ENCODE results near the gene MIF. TPM values are rescaled to one million over a fixed set of nuclear protein-coding genes. Genes with fewer than 3 reads are reported as not detected.

MIF gene
- total RNA-seq (100 to 1,000 TPM; 182 to 334 (median 289) TPM), total RNA-seq (6.5 to 29.4 (median 9.1) reads per million in 29 experiments)
- 136 TPM for total RNA-seq (2013)

- ATAC-seq (replicated peaks in 1 of 4), result peak; percentile 86 to 92 (median 90)
- H3K36me3 ChIP-seq (ENCODE audit: control insufficient read depth in 2 of 2, extremely low read depth in 1 of 2, insufficient read depth in 1 of 2, low read length in 1 of 2), result peaks cover 3 to 28% of the 10 kb centered on the region in 2 donors
- H3K4me3 ChIP-seq (ENCODE audit: control insufficient read depth in 1 of 2, extremely low read depth in 1 of 2, low read length in 1 of 2), result peak within 1 kb of the TSS; percentile 77 to 92
- H3K9me3 ChIP-seq, result no peaks in the 10 kb centered on the region
- peak within 1 kb of the TSS; percentile 91 to 92 (median 92) for H3K4me3 Mint-ChIP-seq
- no peaks in the 10 kb centered on the region for H3K9me3 Mint-ChIP-seq
- no peaks in the 10 kb centered on the region for H3K27me3 ChIP-seq (replicated peaks in 1 of 2; ENCODE audit: control insufficient read depth in 2 of 2, extremely low read depth in 1 of 2, insufficient read depth in 2 of 2, low read length in 1 of 2)
- peak within 1 kb of the TSS; percentile 95 for H3K27ac ChIP-seq (ENCODE audit: low read length)
- peaks cover 12% of the 10 kb centered on the region for H3K36me3 Mint-ChIP-seq
- CTCF ChIA-PET, result interaction anchor here in 1 of 2 donors (0.6 to 2.1 kb wide), 5 partner anchors 14 to 119 kb away, joined by 3 to 15 read pairs (median 5); partner anchors contain the start of gene SLC2A11
- POLR2A ChIA-PET, result interaction anchor here (0.6 to 1.9 kb wide), 4 partner anchors 20 to 245 kb away, joined by 3 to 12 read pairs (median 3); partner anchors contain the start of gene SLC2A11 (in 1 of the 2)
- peak within 1 kb of the TSS; percentile 95 to 97 for H3K27ac Mint-ChIP-seq
- H3K4me1 Mint-ChIP-seq, result peaks cover 20 to 33% (median 25%) of the 10 kb centered on the region in 3 donors
- DNase-seq, result peak; percentile 82 to 98 (median 90)
- no peaks in the 10 kb centered on the region for H3K27me3 Mint-ChIP-seq
- under 1% methylated on average over 60 of the region's 72 CpGs for WGBS (ENCODE audit: insufficient coverage)
- peaks cover 4 to 32% of the 10 kb centered on the region in 2 experiments for H3K4me1 ChIP-seq (ENCODE audit: control insufficient read depth in 1 of 2, extremely low read depth in 1 of 2, insufficient read depth in 2 of 2, low read length in 2 of 2)
Measured at GRCh38 chr22:23893945-23894709, at the start of gene MIF. MIF (plus strand) TSS chr22:23894383; CDS start chr22:23894475, 92 bp downstream.

- H3K4me1 ChIP-seq (ENCODE audit: control insufficient read depth in 1 of 2, extremely low read depth in 1 of 2, insufficient read depth in 2 of 2, low read length in 2 of 2), result peaks cover 0 to 12% of the 10 kb centered on the region in 2 experiments
- Mint-ChIP-seq H3K4me1 (peaks cover 0 to 4% (median 1%) of the 10 kb centered on the region in 3 donors), H3K4me3 (no peak overlapping the region), H3K36me3 (no peaks in the 10 kb centered on the region), H3K27ac (no peak overlapping the region), H3K27me3 (no peaks in the 10 kb centered on the region), H3K9me3 (no peaks in the 10 kb centered on the region)
- no peaks in the 10 kb centered on the region for H3K36me3 ChIP-seq (ENCODE audit: control insufficient read depth in 2 of 2, extremely low read depth in 1 of 2, insufficient read depth in 1 of 2, low read length in 1 of 2)
- WGBS (ENCODE audit: insufficient coverage), result 89% methylated on average over 7 of the region's 8 CpGs
- DNase-seq, result no peak
- POLR2A ChIA-PET, result no interaction called here
- H3K27me3 ChIP-seq (replicated peaks in 1 of 2; ENCODE audit: control insufficient read depth in 2 of 2, extremely low read depth in 1 of 2, insufficient read depth in 2 of 2, low read length in 1 of 2), result peaks cover 0 to 14% of the 10 kb centered on the region in 2 experiments
- CTCF ChIA-PET, result interaction anchor here in 1 of 2 donors (1.3 kb wide), 1 partner anchor 12 kb away, joined by 5 read pairs; the partner anchor contains the start of gene SLC2A11
- no peak overlapping the region for H3K4me3 ChIP-seq (ENCODE audit: control insufficient read depth in 1 of 2, extremely low read depth in 1 of 2, low read length in 1 of 2)
- ATAC-seq (replicated peaks in 1 of 4), result no peak
- H3K27ac ChIP-seq (ENCODE audit: low read length), result no peak overlapping the region
- H3K9me3 ChIP-seq, result no peaks in the 10 kb centered on the region
Measured at GRCh38 chr22:23844739-23845202, 49.4 kb upstream of the MIF start.

- H3K9me3 Mint-ChIP-seq, result no peaks in the 10 kb centered on the region
- H3K4me1 Mint-ChIP-seq, result peaks cover 0 to 5% (median 3%) of the 10 kb centered on the region in 3 donors
- peaks cover 0 to 13% of the 10 kb centered on the region in 2 experiments for H3K4me1 ChIP-seq (ENCODE audit: control insufficient read depth in 1 of 2, extremely low read depth in 1 of 2, insufficient read depth in 2 of 2, low read length in 2 of 2)
- no peaks in the 10 kb centered on the region for H3K36me3 Mint-ChIP-seq
- H3K4me3 Mint-ChIP-seq, result no peak overlapping the region
- no peak overlapping the region for H3K27ac ChIP-seq (ENCODE audit: low read length)
- no peaks in the 10 kb centered on the region for H3K36me3 ChIP-seq (ENCODE audit: control insufficient read depth in 2 of 2, extremely low read depth in 1 of 2, insufficient read depth in 1 of 2, low read length in 1 of 2)
- CTCF ChIA-PET, result interaction anchor here (0.6 to 1.2 kb wide), 3 partner anchors 12 to 260 kb away, joined by 3 read pairs; partner anchors contain the start of gene SLC2A11 (in 1 of the 2)
- no peaks in the 10 kb centered on the region for H3K27me3 Mint-ChIP-seq
- 84% methylated on average over 6 of the region's 9 CpGs for WGBS (ENCODE audit: insufficient coverage)
- H3K9me3 ChIP-seq, result no peaks in the 10 kb centered on the region
- H3K4me3 ChIP-seq (ENCODE audit: control insufficient read depth in 1 of 2, extremely low read depth in 1 of 2, low read length in 1 of 2), result no peak overlapping the region
- DNase-seq, result no peak
- H3K27ac Mint-ChIP-seq, result no peak overlapping the region
- POLR2A ChIA-PET, result no interaction called here
- no peak for ATAC-seq (replicated peaks in 1 of 4)
- H3K27me3 ChIP-seq (replicated peaks in 1 of 2; ENCODE audit: control insufficient read depth in 2 of 2, extremely low read depth in 1 of 2, insufficient read depth in 2 of 2, low read length in 1 of 2), result peaks cover 0 to 18% of the 10 kb centered on the region in 2 experiments
Measured at GRCh38 chr22:23845265-23846080, 48.7 kb upstream of the MIF start.

GRCh38 chr22:23846081-23846469 is 48.1 kb upstream of the MIF start:
- no peak for ATAC-seq (replicated peaks in 1 of 4)
- WGBS (ENCODE audit: insufficient coverage), result 81% methylated on average over 4 of the region's 7 CpGs
- CTCF ChIA-PET, result interaction anchor here (0.6 to 1.2 kb wide), 3 partner anchors 11 to 259 kb away, joined by 3 read pairs; partner anchors contain the start of gene SLC2A11 (in 1 of the 2)
- no peak overlapping the region for H3K27ac ChIP-seq (ENCODE audit: low read length)
- DNase-seq, result no peak
- peaks cover 0 to 18% of the 10 kb centered on the region in 2 experiments for H3K27me3 ChIP-seq (replicated peaks in 1 of 2; ENCODE audit: control insufficient read depth in 2 of 2, extremely low read depth in 1 of 2, insufficient read depth in 2 of 2, low read length in 1 of 2)
- H3K4me1 Mint-ChIP-seq, result peaks cover 0 to 5% (median 3%) of the 10 kb centered on the region in 3 donors
- no peaks in the 10 kb centered on the region for H3K36me3 ChIP-seq (ENCODE audit: control insufficient read depth in 2 of 2, extremely low read depth in 1 of 2, insufficient read depth in 1 of 2, low read length in 1 of 2)
- no peaks in the 10 kb centered on the region for H3K36me3 Mint-ChIP-seq
- no peak overlapping the region for H3K4me3 ChIP-seq (ENCODE audit: control insufficient read depth in 1 of 2, extremely low read depth in 1 of 2, low read length in 1 of 2)
- peaks cover 0 to 3% of the 10 kb centered on the region in 2 donors for H3K27me3 Mint-ChIP-seq
- peaks cover 0 to 13% of the 10 kb centered on the region in 2 experiments for H3K4me1 ChIP-seq (ENCODE audit: control insufficient read depth in 1 of 2, extremely low read depth in 1 of 2, insufficient read depth in 2 of 2, low read length in 2 of 2)
- no peaks in the 10 kb centered on the region for H3K9me3 ChIP-seq
- H3K9me3 Mint-ChIP-seq, result no peaks in the 10 kb centered on the region
- POLR2A ChIA-PET, result no interaction called here
- no peak overlapping the region for H3K27ac Mint-ChIP-seq
- no peak overlapping the region for H3K4me3 Mint-ChIP-seq

GRCh38 chr22:23847310-23847920 is 46.8 kb upstream of the MIF start:
- H3K4me1 ChIP-seq (ENCODE audit: control insufficient read depth in 1 of 2, extremely low read depth in 1 of 2, insufficient read depth in 2 of 2, low read length in 2 of 2), result peaks cover 0 to 13% of the 10 kb centered on the region in 2 experiments
- no peaks in the 10 kb centered on the region for H3K36me3 ChIP-seq (ENCODE audit: control insufficient read depth in 2 of 2, extremely low read depth in 1 of 2, insufficient read depth in 1 of 2, low read length in 1 of 2)
- DNase-seq (no peak), ATAC-seq (replicated peaks in 1 of 4) (no peak)
- H3K27me3 ChIP-seq (replicated peaks in 1 of 2; ENCODE audit: control insufficient read depth in 2 of 2, extremely low read depth in 1 of 2, insufficient read depth in 2 of 2, low read length in 1 of 2), result peaks cover 0 to 16% of the 10 kb centered on the region in 2 experiments
- Mint-ChIP-seq H3K27me3 (peaks cover 0 to 4% of the 10 kb centered on the region in 2 donors), H3K4me3 (no peak overlapping the region), H3K9me3 (no peaks in the 10 kb centered on the region), H3K4me1 (peaks cover 0 to 5% (median 3%) of the 10 kb centered on the region in 3 donors), H3K27ac (no peak overlapping the region), H3K36me3 (no peaks in the 10 kb centered on the region)
- no peak overlapping the region for H3K27ac ChIP-seq (ENCODE audit: low read length)
- no peak overlapping the region for H3K4me3 ChIP-seq (ENCODE audit: control insufficient read depth in 1 of 2, extremely low read depth in 1 of 2, low read length in 1 of 2)
- ChIA-PET CTCF (interaction anchor here in 1 of 2 donors (0.7 kb wide), 1 partner anchor 9 kb away, joined by 4 read pairs; the partner anchor contains the start of gene DERL3), POLR2A (no interaction called here)
- 100% methylated on average over 10 of the region's 18 CpGs for WGBS (ENCODE audit: insufficient coverage)
- no peaks in the 10 kb centered on the region for H3K9me3 ChIP-seq

All from T-cell (primary cell).